Medulla oblongata (tissue), 1 donor: ENCODE results near the gene MMP24OS.
"Not testable (repeated sequence)": the region's sequence is repeated elsewhere in the genome, so short reads cannot be mapped to it uniquely, and the experiment has no call there.

ENCODE experiments used
- DNase-seq: peaks from one replicate; pipeline ENCODE4 v3.0.0-alpha.2; 2015; ENCODE audit errors: extremely low spot score

The MMP24OS gene

GRCh38 chr20:35275741-35276251 lies 2.1 kb downstream of the MMP24OS start:
- DNase-seq = no peak

GRCh38 chr20:35274172-35275092 lies 3.5 kb downstream of the MMP24OS start:
- no peak for DNase-seq

- peak; percentile 56 for DNase-seq
These were observed 4.3 kb downstream of the MMP24OS start for GRCh38 chr20:35273449-35274171.

GRCh38 chr20:35271904-35272303 lies 6.0 kb downstream of the MMP24OS start:
- no peak for DNase-seq

- DNase-seq = no peak
These were observed 6.6 kb downstream of the MMP24OS start for GRCh38 chr20:35271073-35271882.

GRCh38 chr20:35270021-35270902 lies 7.7 kb downstream of the MMP24OS start:
- DNase-seq = no peak

GRCh38 chr20:35269055-35269781 lies 8.7 kb downstream of the MMP24OS start:
- DNase-seq = peak; percentile 54

- no peak for DNase-seq
These were observed 10.8 kb downstream of the MMP24OS start for GRCh38 chr20:35267092-35267491.

GRCh38 chr20:35264755-35265154 lies 13.2 kb downstream of the MMP24OS start:
- DNase-seq = no peak

- no peak for DNase-seq
These were observed 14.2 kb downstream of the MMP24OS start for GRCh38 chr20:35263532-35264341.

GRCh38 chr20:35262731-35263531 lies 15.0 kb downstream of the MMP24OS start:
- DNase-seq = not testable (repeated sequence)

- not testable (repeated sequence) for DNase-seq
These were observed 15.6 kb downstream of the MMP24OS start for GRCh38 chr20:35262321-35262720.

- DNase-seq = no peak
These were observed 17.5 kb downstream of the MMP24OS start for GRCh38 chr20:35260426-35260825.

GRCh38 chr20:35257175-35257909 lies 20.6 kb downstream of the MMP24OS start:
- no peak for DNase-seq

- DNase-seq = no peak
These were observed 23.4 kb downstream of the MMP24OS start for GRCh38 chr20:35254448-35254999.

- DNase-seq = no peak
These were observed 24.9 kb downstream of the MMP24OS start for GRCh38 chr20:35253010-35253409.

- DNase-seq = not testable (repeated sequence)
These were observed 25.3 kb downstream of the MMP24OS start for GRCh38 chr20:35252598-35252997.
